HG03460 (cell line): ENCODE measurements around the gene HSP90AA1.
"Not testable (repeated sequence)": the region's sequence is repeated elsewhere in the genome, so short reads cannot be mapped to it uniquely, and the experiment has no call there.

Experiments used
- ATAC-seq: cut with Tn5 transposase; IDR thresholded peaks from one replicate; pipeline ENCODE4 v1.9.1; 2021; ENCODE audit not compliant: unreplicated experiment

Gene HSP90AA1

DNA sequence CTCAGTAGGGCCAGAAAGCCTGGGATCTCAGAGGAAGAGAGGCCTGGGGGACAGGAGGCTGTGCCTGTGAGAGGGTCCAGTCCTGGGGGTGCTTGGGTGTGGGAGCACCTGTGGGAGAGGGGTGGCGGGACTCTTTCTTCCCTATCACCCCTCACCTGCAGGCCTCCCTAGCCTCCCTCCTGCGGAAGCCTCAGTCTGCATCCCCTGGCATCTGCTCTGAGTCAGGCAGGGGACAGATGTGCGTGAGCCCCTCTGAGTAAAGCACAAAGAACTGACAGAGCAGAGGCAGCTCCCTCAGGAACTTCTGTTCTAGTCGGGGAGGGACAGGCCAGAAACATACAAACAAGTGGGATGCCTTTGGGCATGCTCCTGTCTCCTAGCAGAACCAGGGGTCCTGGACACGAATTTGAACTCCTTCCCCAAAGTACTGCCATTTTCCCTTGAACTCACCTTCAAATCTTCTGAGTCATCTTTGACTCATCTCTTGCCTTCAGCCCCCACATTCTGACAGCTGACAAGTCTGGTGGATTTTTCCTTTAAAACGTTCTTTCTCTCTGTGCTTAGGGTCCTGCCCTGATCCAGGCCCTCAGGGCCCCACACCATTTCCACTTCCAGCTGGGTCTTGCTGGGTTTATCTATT is 8.5 kb upstream of the HSP90AA1 start:
- no peak for ATAC-seq

DNA sequence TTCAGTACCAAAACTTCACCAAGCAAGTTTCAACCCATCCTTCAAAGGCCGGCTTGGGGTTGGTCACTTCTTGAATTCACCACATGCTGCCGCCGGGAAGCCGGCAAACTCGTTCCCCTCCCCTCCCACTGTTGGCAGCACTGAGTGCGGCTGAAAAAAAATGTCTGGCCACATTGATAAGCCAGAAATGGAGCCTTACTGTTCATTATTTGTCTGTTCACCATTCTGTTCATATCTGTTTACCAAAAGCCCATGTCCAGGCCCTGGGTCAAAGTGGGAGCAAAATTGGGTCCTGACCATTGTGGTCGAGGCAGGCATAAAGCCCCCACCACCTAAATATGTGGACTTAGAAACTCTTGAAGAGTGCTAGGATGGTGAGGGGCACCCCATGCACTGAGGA is 7.3 kb upstream of the HSP90AA1 start:
- ATAC-seq: no peak

DNA sequence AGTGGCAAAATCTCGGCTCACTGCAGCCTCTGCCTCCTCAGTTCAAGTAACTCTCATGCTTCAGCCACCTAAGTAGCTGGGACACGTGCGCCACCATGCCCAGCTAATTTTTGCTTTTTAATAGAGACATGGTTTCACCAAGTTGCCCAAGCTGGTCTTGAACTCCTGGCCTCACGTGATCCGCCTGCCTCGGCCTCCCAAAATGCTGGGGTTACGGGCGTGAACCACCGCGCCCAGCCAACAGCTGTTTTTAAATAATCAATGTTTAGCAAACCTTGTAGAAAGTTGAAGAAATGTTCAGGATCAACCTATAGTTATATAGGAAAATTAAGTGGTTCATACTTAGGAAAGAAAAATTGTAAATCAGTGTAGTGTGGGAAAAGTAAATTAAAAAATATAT is 6.0 kb upstream of the HSP90AA1 start:
- ATAC-seq: no peak

DNA sequence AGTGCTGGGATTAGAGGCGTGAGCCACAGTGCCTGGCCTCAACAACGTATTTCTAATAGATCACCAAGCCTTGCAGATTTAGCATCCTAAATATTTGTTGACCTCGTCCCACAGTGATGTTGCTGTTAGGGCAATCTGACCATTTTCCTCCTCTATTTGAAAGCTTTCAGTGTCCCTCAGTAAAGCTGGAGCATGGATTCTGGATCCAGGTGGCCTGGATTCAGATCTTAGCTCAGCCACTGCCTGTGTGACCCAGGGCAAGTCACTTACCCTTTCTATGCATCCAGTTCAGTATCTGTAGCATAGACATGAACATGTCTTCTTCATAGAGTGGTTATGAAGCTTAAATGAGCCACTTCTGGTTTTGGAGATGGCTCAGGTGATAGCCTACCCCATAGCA is 3.9 kb upstream of the HSP90AA1 start:
- ATAC-seq: no peak

DNA sequence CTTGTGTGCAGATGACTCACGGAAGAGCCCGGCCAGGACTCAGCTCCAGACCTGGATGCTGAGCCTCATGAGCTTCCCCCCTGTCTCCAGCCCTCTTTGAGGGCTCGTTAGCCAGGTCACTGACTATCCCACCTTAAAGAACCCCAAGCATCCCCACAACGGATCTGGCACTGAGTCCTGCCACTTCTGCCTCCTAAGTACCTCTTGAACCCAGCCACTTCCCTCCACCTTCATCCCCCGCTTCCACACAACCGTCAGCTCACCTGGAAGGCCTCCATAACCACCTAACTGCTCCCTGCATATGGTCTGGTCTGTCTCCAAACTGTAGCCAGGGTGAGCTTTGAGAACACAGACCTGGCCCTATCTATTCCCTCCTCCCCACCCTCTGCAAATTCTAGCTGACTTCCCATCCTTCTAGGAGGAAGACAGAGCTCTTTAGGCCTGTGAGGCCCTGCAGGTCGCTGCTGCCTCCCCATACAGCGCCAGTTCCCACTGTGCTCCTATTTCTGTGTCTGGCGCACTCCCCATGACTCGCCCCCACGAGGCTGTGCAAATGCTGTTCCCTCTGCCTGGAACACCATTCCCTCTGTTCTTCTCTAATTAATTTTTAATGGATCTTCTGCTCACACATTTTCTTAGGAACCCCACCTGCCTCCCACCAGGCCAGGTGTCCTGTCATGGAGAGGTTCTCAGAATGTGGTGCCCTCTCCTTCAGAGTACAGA is 2.9 kb upstream of the HSP90AA1 start:
- ATAC-seq: no peak

DNA sequence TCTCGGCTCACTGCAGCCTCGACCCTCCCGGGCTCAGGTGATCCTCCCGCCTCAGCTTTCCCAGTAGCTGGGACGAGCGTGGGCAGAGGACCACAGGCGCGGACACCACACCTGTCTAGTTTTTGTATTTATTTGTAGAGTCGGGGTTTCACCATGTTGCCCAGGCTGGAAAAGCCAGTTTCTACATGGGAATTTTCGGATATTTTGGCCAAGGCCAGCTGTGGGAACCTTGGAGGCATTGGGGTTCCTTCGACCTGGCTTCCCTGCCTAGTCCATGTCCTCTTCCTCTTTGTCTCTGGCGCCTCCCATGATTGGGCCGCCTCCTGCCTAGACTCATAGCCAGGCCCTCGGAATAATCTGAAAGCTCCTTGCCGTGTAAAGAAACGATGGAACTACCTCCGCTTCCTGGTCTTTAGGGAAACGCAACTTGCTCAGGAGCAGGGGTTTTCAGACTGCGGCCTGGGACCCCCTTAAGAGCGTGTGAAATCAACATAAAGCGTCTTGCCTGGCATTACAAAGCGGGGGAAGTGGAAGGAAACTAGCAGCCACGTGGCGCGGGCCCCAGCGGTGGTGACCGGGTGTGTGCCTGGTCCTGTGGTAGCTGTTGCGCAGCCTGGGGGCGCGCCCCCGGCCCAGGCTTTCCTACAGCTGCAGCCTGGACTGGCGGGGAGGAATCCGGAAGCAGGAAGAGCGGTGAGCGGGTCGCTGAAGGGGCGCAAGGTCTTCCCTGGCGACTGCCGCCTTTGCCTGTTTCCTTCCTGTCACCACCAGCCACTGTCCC is 1.4 kb upstream of the HSP90AA1 start:
- no peak for ATAC-seq

DNA sequence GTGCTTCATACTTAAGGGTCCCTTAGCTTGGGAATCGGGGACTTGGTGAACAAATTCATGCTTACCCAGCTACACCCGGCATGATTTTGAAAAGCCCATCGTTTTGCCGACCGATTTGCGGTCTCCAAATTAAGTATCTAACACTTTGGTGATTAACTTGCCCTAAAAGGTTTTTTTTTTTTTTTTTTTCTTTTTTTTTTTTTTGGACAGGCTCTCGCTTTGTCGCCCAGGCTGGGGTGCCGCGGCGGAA is 843 bp upstream of the HSP90AA1 start:
- ATAC-seq: no peak

DNA sequence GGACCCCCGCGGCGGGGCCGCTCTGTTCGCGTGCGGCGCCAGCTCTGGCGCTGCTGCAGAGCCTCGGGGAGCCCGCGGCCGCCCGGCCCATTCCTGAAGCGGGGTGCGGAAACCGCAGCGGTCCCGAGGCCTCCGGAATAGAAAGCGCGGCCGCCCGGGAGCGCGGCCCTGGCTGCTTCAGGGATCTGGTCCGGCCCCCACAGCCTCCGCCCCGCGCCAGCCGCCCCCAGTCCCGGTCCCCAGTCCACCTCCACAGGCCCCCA is 204 bp downstream of the HSP90AA1 start:
- no peak for ATAC-seq

DNA sequence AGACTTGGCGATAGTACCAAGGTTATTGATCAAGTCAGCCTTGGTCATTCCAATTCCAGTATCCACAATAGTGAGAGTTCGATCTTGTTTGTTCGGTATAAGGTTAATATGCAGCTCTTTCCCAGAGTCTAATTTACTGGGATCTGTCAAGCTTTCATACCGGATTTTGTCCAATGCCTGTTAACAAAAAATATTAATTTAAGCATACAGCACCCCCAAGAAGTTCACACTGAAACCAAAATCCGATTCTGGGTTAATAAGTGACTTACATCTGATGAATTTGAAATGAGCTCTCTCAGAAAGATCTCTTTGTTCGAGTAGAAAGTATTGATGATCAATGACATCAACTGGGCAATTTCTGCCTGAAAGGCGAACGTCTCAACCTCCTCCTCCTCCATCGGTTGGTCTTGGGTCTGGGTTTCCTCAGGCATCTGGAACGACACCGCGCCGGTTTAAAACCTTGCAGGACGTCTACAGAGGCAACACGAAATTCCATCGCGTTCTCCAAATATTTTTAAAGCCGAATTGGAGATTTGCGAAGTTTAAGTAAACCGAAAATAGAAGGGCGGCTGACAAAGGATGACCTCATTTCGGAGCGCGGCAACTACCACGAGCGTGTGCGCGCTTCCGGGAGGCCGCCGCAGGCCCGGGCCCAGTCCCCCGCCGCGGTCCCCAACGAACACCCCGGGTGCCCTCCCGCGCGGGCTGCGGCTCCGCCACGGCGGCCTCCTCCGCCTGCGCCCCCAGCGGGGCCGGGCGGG is 716 bp downstream of the HSP90AA1 start:
- peak; percentile 29 for ATAC-seq

DNA sequence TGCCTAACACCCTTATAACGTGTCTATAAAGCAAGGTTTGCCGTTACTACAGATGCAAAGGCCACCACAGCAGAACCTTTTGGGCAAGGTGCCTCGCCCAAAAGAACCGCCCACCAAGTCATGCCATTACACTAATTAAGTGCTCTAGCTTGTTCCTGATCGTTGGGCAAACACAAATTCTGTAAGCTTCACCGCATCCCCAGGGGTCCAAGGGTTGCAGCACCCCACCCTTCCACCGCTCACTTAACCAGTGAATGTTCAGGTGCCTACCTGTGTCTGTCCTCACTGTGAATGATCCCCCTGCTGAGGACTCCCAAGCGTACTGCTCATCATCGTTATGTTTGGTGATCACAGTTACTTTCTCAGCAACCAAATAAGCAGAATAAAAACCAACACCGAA is 1.4 kb downstream of the HSP90AA1 start:
- ATAC-seq: no peak

DNA sequence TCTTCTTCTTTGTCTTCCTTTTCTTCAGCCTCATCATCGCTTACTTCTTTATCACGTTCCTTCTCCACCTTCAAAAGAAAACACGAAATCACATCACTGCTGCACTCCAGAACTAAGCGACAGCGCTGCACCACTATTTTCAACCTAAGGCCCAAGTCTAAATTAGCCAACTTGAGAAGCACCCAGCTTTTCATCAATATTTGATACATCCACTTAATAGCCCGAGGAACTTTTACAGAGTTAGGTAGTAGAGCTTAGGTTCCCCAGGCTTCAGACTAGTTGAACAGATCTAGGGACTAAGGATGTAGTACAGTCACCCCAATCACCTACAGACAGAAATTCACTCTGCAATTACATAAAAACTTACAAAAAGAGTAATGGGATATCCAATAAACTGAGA is 1.9 kb downstream of the HSP90AA1 start:
- no peak for ATAC-seq

DNA sequence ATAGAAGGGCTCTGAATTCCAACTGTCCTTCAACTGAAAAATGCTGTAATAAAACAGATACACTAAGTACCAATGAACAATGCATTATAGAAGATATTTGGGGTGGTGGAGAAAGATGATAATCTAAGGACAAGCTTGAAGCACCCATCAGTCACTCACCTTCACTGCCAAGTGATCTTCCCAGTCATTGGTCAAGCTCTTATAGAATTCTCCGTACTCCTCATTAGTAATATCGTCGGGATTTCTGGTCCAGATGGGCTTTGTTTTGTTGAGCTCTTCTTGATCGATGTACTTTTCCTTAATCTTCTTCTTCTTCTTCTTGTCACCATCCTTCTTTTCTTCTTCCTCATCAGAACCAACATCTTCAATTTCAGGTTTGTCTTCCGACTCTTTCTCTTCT is 2.3 kb downstream of the HSP90AA1 start:
- ATAC-seq: not testable (repeated sequence)

DNA sequence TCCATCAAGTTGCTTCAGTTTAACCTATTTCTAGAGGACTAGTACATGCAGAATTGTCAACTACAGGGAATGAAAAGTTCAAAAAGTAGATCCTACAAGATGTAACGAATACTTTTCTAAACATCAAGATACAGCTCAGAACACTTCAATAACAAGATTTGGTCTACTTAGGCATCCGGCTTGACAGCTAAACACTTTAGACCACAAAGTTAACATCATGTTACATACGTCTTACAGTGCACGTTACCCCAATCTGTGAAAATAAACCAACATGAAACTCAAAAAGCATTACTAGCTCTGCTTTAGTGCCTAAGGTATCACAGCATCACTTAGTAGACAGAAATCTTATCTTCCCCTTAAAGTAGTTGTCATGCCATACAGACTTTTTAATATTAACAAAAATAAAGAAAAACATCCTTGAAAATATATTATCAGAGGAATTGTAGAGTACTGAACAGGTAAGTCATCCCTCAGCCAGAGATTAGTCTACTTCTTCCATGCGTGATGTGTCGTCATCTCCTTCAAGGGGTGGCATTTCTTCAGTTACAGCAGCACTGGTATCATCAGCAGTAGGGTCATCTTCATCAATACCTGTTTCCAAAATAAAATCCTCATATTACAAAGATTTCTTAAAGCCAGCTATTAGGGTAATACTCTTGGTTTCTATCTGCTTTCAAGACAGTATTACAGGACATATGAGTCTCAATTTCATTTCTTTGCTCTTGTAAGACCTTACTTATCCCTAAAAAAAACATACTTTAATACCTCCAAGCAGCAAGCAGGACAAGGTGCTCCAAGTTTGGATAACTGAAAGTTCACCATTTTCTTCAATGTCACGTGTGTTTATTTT is 5.4 kb downstream of the HSP90AA1 start:
- no peak for ATAC-seq

DNA sequence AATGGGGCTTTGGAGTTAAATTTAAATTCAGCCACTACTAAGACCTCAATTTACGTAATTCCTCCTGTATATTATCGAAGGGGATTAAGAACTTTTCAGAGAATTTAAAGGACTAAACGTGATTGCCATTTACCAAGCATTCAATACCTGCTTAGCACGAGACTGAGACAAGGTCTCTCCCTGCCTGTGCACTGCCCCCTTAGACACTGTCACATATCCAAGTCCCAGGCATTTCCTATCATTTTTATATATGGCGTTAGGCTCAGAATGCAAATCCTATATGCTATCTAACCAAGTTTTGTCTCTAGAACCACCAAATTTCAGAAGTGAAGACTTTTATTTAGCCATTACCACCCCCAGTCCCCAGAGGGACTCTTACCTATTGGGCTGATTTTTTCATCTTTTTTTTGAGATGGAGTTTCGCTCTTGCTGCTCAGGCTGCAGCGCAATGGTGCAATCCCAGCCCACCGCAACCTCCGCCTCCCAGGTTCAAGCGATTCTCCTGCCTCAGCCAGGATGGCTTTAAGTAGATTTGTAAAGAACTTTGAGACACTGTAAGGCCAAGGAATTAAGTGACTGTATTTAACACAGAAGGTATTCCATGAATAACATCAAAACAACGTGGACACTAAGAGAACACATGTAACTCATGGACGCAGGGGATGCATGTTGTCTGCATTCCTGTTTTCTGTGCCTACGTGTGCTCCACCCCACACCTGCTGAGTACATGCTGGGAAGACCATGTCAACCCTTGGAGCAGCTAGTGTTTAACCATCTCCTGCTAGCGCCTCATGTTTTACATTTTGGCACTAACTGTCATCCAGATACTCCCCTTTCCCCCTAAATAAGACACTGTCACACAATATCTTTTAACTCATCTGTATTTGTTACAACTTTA is 6.4 kb downstream of the HSP90AA1 start:
- no peak for ATAC-seq

DNA sequence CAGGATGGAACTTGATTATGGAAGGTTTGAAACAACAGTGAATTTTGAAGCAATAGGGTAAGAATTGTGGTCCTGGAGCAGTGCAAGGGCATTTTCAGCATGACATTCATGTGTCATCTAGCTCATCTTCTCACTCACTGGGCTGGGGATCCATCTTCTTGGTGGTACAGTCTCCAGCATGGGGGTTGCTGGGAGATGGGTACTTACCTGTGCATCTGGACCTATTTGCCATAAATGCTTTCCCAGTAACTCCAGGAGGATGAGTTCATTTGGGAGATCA is 7.2 kb downstream of the HSP90AA1 start:
- no peak for ATAC-seq

DNA sequence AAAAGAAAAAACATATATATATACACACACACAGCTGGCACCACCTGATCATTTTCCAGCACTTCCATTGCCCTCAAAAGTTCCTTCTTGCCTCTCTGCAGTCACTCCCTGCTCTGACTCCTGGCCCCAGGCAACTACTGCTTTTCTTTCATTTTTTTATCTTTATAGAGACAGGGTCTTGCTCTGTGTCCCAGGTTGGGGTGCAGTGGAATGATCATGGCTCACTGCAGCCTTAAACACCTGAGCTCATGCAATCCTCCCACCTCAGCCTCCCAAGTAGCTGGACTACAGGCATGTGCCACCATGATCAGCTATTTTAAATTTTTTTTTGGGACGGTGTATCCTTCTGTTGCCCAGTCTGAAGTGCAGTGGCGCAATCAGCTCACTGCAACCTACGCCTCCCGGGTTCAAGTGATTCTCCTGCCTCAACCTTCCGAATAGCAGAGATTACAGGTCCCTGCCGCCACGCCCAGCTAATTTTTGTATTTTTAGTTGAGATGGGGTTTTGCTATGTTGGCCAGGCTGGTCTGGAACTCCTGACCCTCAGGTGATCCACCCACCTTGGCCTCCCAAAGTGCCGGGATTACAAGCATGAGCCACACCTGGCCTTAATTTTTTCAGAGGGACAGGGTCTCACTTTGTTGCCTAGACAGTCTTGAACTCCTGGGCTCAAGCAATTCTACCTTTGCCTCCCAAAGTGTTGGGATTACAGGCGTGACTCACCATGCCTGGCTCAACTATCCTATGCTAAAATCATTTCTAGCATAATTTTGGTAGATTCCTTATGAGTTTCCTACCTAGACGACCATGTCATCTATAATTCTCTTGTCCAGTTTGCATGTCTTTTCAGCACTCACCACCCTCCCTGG is 7.8 kb downstream of the HSP90AA1 start:
- no peak for ATAC-seq

DNA sequence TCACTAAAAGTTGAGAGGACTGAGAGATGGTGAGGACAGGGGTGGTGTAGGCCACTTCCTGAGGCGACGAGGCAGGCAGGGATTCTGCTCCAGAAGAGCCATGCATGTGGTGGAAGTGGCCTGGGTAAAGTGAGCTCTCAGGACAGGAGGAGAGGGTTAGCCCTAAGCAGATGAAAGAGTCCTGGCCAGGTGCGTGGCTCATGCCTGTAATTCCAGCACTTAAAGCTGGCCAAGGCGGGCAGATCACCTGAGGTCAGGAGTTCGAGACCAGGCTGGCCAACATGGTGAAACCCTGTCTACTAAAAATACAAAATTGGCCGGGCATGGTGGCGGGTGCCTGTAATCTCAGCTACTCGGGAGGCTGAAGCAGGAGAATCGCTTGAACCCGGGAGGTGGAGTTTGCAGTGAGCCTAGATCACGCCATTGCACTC is 8.5 kb downstream of the HSP90AA1 start:
- not testable (repeated sequence) for ATAC-seq

DNA sequence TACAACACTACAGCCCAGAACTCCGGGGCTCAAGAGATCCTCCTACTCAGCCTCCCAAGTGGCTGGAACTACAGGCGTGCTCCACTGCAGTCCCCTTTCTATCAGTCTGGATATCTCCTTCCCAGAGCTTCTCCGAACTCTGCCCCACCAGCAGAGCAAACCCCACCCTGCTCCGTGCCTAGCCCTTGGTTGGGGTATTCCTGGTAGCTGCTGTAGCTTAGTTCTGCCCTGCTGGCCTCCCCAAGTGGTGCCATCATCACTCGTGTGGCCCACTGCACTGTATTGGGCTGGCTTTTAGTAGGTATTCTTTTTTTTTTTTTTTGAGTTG is 9.5 kb downstream of the HSP90AA1 start:
- ATAC-seq: no peak

DNA sequence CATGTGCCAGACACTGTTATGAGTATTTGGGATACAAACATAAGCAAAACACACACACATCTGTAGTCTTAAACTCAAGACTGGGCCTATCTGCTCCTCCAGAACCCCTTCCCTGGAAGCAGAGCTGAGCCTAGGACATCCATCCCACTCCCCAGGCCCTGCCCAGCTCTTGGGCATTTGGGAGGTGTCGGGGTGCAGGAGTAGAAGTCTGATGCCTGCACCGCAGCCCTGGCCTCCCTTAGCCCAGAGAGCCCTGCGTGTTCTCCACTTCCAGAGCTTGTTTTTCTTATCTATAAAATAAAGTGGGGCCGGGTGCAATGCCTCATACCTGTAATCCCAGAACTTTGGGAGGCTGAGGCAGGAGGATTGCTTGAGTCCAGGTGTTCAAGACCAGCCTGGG is 11.7 kb downstream of the HSP90AA1 start:
- ATAC-seq: no peak
